WI38 (cell line): Measurements from ENCODE around the gene CNIH2.

ENCODE experiments used
- H3K4me3 ChIP-seq: 2 replicates; pipeline ENCODE4 v1.5.1; 2011; ENCODE audit warnings: low read depth, mild to moderate bottlenecking, control low read depth, low read length
- TF ChIP-seq, protein P1 (sequence below): IDR thresholded peaks from 2 replicates; pipeline ENCODE4 v1.5.1; 2012; ENCODE audit warnings: low read depth, mild to moderate bottlenecking, control low read depth, low read length

CNIH2 gene

DNA sequence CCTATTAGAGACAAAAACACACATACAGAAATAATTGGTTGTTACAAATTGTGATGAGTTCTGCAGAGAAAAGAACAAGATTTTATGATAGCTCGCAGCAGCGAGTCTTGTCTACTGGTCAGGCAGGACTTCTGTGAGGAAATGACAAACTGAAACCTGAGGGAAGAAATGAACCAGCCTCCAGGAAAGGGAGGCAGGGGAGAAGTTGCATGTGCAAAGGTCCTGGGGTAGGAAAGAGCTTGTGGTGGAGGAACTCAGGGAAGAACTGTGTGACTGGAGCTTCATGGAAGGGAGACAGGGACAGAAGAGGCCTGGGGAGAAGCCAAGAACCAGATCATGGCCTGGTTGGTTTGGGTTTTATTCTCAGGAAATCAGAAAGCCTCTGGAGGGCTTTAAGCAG, 18.8 kb upstream of the CNIH2 start:
- TF ChIP-seq, protein P1, sequence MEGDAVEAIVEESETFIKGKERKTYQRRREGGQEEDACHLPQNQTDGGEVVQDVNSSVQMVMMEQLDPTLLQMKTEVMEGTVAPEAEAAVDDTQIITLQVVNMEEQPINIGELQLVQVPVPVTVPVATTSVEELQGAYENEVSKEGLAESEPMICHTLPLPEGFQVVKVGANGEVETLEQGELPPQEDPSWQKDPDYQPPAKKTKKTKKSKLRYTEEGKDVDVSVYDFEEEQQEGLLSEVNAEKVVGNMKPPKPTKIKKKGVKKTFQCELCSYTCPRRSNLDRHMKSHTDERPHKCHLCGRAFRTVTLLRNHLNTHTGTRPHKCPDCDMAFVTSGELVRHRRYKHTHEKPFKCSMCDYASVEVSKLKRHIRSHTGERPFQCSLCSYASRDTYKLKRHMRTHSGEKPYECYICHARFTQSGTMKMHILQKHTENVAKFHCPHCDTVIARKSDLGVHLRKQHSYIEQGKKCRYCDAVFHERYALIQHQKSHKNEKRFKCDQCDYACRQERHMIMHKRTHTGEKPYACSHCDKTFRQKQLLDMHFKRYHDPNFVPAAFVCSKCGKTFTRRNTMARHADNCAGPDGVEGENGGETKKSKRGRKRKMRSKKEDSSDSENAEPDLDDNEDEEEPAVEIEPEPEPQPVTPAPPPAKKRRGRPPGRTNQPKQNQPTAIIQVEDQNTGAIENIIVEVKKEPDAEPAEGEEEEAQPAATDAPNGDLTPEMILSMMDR = no peak
- H3K4me3 ChIP-seq = no peak overlapping the region

DNA sequence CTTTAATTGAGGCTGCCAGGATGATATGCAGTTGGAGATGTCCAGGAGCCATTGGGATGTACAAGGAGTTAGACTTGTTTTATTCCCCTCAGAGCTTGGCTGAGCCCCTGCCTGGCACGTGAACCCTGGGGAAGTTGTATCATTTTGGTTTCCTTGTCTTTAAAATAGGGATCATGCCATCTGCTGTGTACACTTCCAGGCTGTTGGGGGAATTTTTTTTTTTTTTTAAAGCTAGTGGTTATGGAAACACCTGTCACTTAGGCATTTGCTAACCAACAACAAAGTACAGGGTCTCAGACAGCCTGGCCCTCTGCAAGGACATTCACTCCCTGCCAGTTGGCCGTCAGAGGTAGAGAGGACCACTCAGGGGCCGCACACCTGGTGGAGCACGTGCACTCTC, 18.0 kb upstream of the CNIH2 start:
- TF ChIP-seq, protein P1 = no peak
- no peak overlapping the region for H3K4me3 ChIP-seq

DNA sequence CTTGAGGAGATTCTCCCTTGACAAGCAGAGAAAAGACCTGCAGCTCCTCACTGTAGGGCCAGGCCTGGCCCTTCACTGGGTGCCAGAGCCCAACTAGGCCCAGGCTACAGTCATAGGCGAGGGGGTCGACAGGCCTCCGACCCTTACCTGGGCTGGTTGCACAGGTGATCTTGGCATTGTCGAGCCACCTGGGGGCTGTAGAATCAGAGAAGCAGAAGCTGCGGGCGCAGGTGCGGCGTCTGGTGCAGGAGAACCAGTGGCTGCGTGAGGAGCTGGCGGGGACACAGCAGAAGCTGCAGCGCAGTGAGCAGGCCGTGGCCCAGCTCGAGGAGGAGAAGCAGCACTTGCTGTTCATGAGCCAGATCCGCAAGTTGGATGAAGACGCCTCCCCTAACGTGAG, 16.4 kb upstream of the CNIH2 start:
- H3K4me3 ChIP-seq = no peak overlapping the region
- TF ChIP-seq, protein P1 = no peak

DNA sequence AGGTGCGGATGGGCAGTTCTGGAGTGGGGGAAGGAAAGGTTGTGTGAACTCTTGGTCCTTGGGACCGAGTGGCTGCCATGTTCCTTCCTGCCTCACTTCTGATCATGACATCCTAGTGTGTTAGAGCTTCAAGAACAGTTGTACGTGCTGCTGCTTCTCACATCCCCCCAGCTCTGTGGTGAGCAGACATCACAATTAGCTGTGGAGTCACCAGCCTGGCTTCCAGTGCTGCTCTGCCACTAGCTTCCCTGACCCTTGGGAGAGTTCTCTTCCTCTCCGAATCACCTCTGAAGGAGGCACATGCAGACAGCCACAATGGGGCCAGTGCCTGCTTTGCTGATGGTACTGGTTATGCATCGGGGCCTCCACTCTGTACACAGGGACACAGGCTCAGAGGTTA, 15.8 kb upstream of the CNIH2 start:
- TF ChIP-seq, protein P1 = no peak
- no peak overlapping the region for H3K4me3 ChIP-seq

DNA sequence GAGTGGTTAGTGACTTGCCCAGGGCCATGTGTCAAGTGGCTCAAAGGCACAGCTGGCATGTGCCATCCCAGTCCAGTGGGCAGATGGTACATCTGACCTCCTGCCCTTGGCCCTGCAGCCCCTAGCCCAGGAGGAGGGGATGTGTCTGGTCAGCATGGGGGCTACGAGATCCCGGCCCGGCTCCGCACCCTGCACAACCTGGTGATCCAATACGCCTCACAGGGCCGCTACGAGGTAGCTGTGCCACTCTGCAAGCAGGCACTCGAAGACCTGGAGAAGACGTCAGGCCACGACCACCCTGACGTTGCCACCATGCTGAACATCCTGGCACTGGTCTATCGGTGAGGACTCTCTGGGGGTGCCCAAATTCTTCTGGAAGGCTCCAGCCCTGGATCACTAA, 15.3 kb upstream of the CNIH2 start:
- no peak overlapping the region for H3K4me3 ChIP-seq
- TF ChIP-seq, protein P1 = no peak

DNA sequence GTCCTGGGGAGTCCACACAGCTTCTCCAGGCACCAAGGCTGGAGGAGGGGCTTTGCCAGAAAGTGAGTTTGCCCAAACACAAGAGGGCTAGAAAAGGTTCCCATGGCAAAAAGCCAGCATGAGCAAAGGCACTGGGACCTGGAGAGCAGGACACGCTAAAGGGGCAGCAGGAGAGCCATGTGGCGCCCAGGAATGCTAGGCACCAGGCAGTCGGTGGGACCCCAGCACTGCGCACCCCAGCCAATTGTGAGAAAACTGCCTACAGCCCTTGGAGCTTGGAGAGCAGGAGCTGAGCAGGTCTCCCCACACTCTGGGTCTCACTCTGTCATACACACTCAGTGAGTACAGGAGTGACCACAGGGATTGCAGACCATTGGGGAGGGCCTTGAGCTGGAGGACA, 14.7 kb upstream of the CNIH2 start:
- TF ChIP-seq, protein P1 = no peak
- H3K4me3 ChIP-seq = no peak overlapping the region

DNA sequence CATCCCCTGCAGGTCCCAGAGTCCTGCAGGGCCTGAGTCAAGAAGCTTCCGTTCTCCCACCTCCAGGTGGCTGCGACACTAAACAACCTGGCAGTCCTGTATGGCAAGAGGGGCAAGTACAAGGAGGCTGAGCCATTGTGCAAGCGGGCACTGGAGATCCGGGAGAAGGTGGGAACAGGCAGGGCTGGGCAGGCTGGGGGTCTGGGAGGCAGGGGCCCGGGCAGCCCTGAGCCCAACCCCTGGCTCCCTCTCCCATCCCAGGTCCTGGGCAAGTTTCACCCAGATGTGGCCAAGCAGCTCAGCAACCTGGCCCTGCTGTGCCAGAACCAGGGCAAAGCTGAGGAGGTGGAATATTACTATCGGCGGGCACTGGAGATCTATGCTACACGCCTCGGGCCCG, 14.2 kb upstream of the CNIH2 start:
- TF ChIP-seq, protein P1 = no peak
- no peak overlapping the region for H3K4me3 ChIP-seq
